HFF-Myc (cell line): Measurements from ENCODE around the gene ZNF426.
"Not testable (repeated sequence)": the region's sequence is repeated elsewhere in the genome, so short reads cannot be mapped to it uniquely, and the experiment has no call there.

Experiments
- DNase-seq: peaks from one replicate; pipeline ENCODE4 v3.0.0-alpha.2; 2011; ENCODE audit warnings: low read depth; ENCODE audit errors: extremely low read depth
- H3K4me3 ChIP-seq: replicated peaks from 2 replicates; pipeline ENCODE4 v1.5.1; 2011; ENCODE audit warnings: low read depth, mild to moderate bottlenecking, control low read depth, low read length
- CTCF ChIP-seq: IDR thresholded peaks from 2 replicates; pipeline ENCODE4 v1.5.1; 2012; ENCODE audit warnings: mild to moderate bottlenecking, low read depth, low read length, control low read depth; ENCODE audit errors: missing control alignments

The ZNF426 gene

GRCh38 chr19:9538183-9539058 lies at the start of gene ZNF426:
Gene ZNF426, minus strand, starts transcription at chr19:9538645. Its CDS starts 2,413 bp downstream, at chr19:9536232.
- DNase-seq, result peak; percentile 66
- TF ChIP-seq CTCF, result no peak
- peak within 1 kb of the TSS; percentile 75 for H3K4me3 ChIP-seq

- peak; percentile 70 for TF ChIP-seq CTCF
- no peak overlapping the region for H3K4me3 ChIP-seq
- DNase-seq, result peak; percentile 26
Observed at GRCh38 chr19:9586764-9587163, 48.3 kb upstream of the ZNF426 start.

GRCh38 chr19:9584073-9584833 lies 45.8 kb upstream of the ZNF426 start, which contains the start of gene ZNF121:
Gene ZNF121, minus strand, starts transcription at chr19:9584504. Its CDS starts 16,407 bp downstream, at chr19:9568097.
- peak within 1 kb of the TSS; percentile 99 for H3K4me3 ChIP-seq
- no peak for TF ChIP-seq CTCF
- DNase-seq, result peak; percentile 60

GRCh38 chr19:9582081-9582725 lies 43.8 kb upstream of the ZNF426 start:
- peak overlapping the region; percentile 99; the same call in 1 of the 2 replicates for H3K4me3 ChIP-seq
- DNase-seq, result not testable (repeated sequence)

- no peak overlapping the region for H3K4me3 ChIP-seq
- no peak for TF ChIP-seq CTCF
- DNase-seq, result no peak
Observed at GRCh38 chr19:9580728-9581127, 42.3 kb upstream of the ZNF426 start.

- H3K4me3 ChIP-seq, result no peak overlapping the region
Observed at GRCh38 chr19:9570255-9570654, 31.8 kb upstream of the ZNF426 start.

More at GRCh38 chr19:9570255-9570654, 31.8 kb upstream of the ZNF426 start:
- no peak for DNase-seq
- TF ChIP-seq CTCF, result no peak
